Gastroesophageal sphincter (tissue), 3 donors: ENCODE data around the gene DACT1.

Experiments
- EP300 ChIP-seq: sonication (generic); formaldehyde crosslinking; IDR thresholded peaks from one replicate; pipeline ENCODE4 v1.6.1; 2017; ENCODE audit warnings: antibody characterized with exemption, mild to moderate bottlenecking
- POLR2A ChIP-seq, 2 donors: fragments of 450-650 bp; IDR thresholded peaks; one replicate each; pipeline ENCODE4 v1.6.1; 2017; ENCODE audit warnings: antibody characterized with exemption in 2 of 2, mild to moderate bottlenecking in 2 of 2, moderate library complexity in 1 of 2
- TF ChIP-seq, protein P1 (sequence below), 4 experiments: fragments of 200-600 bp in 2 of 4; fragments of 450-650 bp in 2 of 4; sonication (generic) in 1 of 4; IDR thresholded peaks; one replicate each; pipeline ENCODE4 v1.5.1; 2017 to 2019; ENCODE audit warnings: antibody characterized with exemption in 4 of 4, mild to moderate bottlenecking in 2 of 4, moderate library complexity in 2 of 4

DNA sequence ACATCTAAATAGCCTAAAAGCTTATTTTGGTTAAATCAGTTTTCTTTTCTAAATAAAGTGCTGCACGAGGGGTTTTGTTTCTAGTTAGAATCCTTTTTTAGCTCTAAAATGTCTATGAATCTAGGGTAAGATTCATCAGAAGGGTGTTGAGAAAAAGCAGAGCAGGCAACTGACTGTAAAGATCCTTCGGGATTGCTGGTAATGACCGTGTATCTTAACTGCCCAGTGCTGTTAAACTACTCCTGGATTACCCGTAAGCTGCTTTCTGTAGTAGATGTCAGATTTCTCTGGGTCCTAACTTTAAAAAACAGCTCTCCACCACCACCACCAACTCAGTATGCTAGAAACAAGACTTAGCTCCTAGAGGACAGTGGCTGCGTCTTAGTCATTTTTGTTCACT is 39.2 kb downstream of the DACT1 start:
- TF ChIP-seq POLR2A (IDR thresholded peaks at IDR 0.05) (no peak), EP300 (no peak)
- TF ChIP-seq, protein P1, sequence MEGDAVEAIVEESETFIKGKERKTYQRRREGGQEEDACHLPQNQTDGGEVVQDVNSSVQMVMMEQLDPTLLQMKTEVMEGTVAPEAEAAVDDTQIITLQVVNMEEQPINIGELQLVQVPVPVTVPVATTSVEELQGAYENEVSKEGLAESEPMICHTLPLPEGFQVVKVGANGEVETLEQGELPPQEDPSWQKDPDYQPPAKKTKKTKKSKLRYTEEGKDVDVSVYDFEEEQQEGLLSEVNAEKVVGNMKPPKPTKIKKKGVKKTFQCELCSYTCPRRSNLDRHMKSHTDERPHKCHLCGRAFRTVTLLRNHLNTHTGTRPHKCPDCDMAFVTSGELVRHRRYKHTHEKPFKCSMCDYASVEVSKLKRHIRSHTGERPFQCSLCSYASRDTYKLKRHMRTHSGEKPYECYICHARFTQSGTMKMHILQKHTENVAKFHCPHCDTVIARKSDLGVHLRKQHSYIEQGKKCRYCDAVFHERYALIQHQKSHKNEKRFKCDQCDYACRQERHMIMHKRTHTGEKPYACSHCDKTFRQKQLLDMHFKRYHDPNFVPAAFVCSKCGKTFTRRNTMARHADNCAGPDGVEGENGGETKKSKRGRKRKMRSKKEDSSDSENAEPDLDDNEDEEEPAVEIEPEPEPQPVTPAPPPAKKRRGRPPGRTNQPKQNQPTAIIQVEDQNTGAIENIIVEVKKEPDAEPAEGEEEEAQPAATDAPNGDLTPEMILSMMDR (IDR thresholded peaks at IDR 0.05), result no peak
